ENCODE measurements around the gene VSIG10.
"Not testable (repeated sequence)": the region's sequence is repeated elsewhere in the genome, so short reads cannot be mapped to it uniquely, and the experiment has no call there.

VSIG10 gene

DNA sequence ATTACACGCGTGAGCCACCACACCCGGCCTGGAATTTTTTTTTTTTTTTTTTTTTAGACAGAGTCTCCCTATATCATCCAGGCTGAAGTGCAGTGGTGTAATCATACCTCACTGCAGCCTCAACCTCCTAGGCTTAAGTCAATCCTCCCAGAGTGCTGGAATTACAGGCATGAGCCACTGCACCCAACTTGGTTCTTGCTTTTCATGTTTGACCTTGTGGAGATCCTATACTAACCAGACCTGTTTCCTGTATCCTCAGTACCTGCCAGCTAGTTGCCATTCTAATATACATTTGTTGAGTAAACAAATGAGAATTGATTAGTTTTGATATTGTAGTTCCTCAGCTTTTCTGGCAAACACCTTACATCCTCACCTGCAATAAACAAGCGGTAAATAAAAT is 3.2 kb upstream of the VSIG10 start:
- no peak for DNase-seq

DNA sequence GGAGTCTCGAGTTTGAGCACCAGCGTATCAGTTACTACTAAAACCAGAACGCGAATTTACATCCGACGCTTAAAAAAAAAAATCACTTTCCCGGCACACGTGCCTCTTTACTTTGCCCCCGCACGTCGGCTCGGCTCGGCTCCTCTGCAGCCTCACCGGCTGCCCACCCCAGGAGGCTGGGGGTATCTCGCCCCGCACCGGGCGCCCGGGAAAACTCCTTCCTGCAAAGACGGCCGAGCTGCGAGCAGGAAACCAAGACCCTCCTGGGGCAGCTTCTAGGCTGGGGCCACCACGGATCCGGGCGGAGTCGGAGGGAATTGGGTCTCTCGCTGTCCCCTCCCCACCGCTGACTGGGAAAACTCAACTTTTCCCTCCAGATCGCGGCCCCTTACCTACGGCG is 610 bp downstream of the VSIG10 start:
- no peak for DNase-seq

DNA sequence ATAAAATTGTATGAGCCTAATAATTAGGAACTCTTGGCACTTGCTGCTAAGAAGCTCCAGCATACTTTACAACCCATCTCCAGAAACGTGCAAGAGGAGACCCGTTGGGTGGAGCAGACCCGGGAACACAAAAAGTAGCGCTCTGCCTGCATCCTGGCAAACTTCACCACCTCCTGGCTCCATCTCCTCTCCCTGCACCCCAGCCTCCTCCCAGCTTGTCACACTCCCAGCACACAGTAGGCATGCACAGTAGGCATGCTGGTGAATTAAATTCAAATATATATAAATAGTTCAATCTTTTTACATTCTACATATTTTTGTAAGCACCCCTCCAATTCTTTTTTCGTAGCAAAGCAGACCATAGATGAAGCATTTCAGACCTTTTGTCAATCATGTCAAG is 1.2 kb downstream of the VSIG10 start:
- DNase-seq = no peak

DNA sequence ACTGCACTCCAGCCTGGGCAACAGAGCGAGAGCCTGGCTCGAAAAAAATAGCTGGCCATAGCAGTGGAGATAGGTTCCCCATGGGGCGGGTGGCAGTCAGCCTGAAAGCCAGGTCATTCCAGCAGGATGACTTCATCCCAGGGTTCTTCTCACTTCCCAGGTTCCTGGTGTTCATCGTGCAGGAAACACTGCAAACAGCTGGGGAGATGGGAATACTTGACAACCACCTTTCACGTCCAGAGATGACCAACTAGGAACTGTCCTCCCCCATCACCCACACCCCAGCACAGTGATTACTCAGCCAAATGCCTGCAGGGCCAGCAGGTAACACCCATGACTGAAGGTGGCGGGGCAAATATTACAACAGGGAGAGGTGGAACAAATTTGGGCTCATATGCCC is 1.7 kb downstream of the VSIG10 start:
- no peak for DNase-seq

DNA sequence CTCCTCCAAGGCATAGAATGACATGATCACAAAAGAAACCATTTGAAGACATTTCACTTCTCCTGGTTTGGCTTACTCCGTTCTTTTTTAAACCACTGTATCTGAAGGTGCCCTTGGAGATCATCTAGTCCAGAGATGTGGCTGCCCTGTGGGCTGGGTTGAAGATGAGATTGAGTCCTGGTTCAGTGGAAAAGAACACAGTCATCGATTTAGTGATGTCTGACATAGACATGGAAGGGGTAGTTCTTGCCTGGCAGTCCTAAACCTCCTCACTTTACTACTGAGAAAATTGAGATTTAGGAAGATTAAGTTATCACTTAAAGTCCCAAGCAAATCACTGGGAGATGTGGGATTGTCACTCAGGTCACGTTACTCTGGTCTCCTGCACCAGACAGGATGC is 2.8 kb downstream of the VSIG10 start:
- no peak for DNase-seq

DNA sequence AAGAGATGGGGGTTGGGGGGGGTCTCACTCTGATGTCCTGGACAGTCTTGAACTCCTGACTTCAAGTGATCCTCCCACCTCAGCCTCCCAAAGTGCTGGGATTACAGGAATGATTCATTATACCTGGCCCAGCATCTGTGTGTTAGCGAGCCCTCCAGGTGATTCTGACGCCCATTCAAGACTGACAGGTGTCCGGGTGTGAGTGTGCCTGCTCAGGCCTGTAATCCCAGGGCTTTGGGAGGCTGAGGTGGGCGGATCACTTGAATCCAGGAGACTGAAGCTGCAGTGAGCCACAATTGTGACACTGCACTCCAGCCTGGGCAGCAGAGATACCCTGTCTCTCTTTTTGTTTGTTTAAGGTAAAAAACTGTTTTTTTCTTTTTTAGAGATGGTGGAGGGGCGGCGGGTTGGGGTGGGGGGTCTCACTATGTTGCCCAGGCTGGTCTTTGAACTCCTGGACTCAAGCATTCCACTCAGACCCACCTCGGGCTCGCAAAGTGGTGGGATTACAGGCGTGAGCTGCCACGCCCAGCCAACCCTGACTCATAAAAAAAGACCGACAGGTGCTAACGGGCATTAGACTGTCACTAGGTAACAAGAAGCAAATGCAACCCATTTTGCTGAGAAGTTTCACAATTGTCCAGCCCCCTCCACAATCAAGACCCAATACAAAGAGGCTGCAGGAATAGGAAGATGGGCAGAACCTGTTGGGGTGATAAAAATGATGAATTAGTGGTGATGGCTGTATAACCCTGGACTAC is 4.7 kb downstream of the VSIG10 start:
- DNase-seq = no peak

DNA sequence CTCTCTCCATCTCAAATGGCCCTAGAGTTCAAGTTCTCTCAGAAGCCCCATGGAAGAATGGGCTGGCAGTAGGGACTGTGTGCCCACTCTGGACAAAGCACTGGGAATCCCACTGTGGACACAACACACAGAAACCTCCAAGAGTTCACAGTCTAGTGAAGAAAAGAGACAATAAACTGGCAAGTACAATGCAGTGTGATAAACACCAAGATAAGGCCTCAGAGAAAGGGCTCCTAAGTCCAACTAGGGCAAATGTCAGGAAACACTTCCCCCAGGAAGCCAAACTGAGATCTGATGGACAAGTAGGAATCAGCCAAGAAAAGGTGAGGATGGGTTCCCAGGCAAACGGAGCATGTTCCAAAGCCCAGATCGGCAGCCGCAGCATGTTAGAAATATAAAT is 5.4 kb downstream of the VSIG10 start:
- DNase-seq = no peak

DNA sequence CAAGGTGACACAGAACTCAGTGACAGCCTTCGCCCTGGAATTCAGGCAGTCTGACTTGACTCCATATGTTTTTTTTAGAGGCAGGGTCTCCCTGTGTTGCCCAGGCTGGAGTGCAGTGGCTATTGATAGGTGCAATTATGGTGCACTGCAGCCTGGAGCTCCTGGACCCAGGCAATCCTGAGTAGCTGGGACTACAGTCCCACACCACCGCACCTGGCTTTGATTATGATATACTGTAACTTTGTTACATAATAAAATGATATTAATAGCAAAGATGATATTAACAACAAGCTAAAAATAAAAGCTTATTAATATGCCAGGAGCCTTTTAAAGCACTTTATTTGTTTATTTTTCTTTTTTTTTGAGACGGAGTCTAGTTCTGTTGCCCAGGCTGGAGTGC is 9.8 kb downstream of the VSIG10 start:
- no peak for DNase-seq

DNA sequence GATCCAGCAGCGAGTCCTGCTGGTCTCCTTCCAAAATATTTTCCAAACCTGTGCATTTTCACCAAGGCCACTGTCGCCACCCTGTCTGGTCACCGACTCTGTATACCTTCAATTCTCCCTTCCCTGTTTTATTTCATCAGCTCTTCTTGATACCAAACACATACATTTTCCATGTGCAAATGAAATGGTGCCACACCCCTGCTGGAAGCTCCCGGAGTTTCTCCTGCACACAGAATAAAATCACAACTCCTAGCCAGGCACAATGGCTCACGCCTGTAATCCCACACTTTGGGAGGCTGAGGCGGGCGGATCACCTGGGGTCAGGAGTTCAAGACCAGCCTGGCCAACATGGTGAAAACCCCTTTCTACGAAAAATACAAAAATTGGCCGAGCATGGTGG is 14.0 kb downstream of the VSIG10 start:
- DNase-seq = no peak

DNA sequence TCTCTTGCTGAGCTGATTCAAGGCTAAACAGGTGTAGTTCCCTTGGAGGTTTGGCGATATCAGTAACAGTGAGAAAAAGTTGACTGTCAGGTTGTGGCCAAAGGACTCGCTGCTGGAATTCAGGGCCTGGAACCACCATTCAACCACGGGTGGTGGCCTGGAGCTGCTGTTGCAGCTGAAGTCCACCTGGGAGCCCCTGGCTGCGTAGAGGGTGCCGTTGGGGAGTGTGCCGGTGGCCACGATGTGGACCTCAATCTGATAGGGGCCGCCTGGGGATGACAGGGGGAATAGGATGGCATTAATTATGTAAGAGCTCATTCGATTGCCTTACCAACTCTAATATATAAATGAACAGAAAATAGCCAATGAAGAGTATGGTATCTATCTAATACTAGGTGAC is 21.6 kb downstream of the VSIG10 start:
- no peak for DNase-seq

DNA sequence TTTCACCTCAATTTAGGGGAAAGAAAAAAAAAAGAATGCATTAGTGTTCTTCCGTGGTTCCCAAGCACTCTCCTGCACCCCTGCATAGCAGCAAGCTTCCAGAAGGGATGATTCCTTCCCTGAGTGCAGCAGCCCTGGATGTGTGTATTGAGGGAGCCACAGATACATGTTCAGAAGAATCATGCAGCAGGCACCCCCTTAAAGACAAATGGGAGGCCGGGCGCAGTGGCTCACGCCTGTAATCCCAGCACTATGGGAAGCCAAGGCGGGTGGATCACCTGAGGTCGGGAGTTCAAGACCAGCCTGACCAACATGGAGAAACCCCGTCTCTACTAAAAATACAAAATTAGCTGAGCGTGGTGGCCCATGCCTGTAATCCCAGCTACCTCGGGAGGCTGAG is 22.3 kb downstream of the VSIG10 start:
- DNase-seq = not testable (repeated sequence)

DNA sequence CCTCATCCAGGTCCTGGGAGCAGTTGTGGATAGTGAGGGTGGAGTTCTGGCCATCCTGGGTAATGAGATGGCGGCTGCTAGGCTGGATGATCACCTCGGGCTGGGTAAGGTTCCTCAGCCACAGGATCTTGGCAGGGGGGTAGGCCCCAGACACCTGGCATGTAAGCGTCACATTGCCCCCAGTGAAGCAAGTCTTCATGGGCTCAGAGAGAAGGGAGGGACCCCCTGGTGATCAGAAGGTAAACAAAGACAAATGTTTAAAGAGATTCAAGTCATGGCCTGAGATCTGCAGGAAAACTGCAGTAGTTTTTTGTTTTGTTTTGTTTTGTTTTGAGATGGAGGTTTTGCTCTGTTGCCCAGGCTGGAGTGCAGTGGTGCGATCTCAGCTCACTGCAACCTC is 30.0 kb downstream of the VSIG10 start:
- DNase-seq = no peak

DNA sequence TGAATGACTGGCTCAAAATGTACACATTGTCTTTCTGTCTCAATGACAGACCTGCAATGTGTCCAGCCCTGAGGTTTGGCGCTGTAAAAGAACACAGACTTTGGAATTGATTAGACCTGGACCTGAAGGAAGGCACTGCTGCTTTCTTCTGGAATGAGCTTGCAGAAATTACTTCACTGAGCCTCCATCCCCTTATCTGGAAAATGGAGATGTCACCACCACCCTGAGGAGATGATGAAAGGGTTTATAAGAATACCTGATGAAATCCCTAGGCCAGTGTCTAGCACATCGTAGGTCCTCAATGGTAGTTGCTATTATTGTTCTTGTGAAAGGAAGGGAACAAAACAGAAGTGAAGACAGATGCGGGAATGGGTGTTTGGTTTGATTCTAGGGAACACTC is 33.2 kb downstream of the VSIG10 start:
- no peak for DNase-seq

DNA sequence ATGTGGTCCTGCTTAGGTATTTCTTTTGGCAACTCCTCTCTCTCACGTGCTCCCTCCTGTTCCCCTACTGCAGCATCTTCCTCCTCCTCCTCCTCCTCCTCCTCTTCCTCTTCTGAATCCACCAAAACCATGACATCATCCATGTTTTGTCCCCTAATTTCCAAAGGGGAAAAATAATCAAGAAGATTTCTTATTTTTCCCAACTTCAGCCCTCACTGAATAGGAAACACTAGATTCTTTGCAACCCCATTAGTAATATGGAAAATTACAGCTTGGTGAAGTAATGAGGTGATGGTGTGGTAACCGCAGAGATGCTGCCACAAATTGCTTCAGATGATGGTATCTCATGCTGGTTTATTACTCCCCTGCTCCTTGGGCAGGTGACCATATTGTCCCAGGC is 35.4 kb downstream of the VSIG10 start:
- no peak for DNase-seq

DNA sequence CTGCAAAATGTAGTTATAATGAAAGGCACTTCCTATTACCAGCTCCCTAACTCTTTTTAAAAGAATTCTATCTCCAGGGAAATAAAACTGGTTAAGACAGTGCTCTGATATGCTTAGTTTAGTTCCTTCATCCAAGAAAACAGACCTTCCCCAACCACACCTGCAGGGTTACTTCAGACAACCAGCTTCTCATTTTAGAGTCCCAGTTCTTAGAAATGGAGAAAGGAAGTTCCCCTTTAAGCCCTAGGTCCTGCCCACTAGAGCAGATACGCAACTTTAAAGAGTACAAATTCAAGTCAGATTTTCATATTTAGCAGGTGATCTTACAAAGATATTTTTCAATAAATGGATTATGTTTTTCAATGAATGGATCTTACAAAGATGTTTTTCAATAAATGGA is 38.4 kb downstream of the VSIG10 start:
- no peak for DNase-seq

DNA sequence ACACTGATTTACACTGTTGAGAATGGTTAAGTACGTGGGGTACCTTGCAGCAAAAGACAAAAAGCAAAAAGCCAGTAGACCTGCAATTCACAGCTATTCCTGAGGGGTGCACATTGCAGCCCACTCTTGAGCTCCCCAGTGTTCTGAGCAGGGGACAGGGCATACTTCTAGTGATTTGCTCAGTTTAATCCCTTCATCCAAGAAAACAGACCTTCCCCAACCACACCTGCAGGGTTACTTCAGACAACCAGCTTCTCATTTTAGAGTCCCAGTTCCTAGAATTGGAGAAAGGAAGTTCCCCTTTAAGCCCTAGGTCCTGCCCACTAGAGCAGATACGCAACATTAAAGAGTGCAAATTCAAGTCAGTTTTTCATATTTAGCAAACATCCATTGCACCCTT is 39.2 kb downstream of the VSIG10 start:
- DNase-seq = no peak

DNA sequence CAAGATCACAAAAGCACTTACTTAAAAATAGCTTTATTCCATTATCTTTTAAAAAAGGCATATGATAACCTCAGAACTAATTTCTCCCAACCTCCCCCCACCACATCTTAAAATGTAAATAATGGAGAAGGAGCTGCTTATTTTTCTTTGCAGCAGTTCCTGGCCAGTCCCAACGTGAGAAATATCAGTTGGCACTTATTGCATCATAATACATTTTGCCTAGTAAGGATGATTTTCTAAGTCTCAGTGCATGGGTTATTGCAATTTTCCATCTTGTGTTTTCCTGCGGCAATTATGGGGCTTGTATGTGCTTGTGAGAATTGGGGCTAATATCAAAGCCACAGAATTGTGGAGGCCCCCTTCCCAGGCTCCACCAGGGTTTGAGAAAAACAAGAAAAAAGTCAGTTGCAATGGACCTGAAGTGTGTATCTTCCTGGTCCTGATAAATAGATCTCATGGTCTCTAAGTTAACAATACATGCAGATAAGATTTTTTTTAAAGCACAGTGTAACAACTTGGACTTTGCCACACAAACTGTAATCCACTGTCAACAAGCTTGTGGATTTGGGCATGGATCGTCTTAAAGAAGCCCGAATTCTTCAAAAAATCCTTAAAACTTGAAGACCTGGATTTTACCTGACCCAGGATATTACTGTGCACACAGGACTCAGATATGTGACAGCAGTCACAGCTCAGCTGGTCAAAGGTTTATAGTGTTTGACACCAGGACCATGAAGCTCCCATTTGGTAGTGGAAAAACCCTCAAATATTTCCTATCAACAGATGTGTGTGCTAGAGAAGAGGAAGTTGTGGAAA is 40.0 kb downstream of the VSIG10 start:
- no peak for DNase-seq

DNA sequence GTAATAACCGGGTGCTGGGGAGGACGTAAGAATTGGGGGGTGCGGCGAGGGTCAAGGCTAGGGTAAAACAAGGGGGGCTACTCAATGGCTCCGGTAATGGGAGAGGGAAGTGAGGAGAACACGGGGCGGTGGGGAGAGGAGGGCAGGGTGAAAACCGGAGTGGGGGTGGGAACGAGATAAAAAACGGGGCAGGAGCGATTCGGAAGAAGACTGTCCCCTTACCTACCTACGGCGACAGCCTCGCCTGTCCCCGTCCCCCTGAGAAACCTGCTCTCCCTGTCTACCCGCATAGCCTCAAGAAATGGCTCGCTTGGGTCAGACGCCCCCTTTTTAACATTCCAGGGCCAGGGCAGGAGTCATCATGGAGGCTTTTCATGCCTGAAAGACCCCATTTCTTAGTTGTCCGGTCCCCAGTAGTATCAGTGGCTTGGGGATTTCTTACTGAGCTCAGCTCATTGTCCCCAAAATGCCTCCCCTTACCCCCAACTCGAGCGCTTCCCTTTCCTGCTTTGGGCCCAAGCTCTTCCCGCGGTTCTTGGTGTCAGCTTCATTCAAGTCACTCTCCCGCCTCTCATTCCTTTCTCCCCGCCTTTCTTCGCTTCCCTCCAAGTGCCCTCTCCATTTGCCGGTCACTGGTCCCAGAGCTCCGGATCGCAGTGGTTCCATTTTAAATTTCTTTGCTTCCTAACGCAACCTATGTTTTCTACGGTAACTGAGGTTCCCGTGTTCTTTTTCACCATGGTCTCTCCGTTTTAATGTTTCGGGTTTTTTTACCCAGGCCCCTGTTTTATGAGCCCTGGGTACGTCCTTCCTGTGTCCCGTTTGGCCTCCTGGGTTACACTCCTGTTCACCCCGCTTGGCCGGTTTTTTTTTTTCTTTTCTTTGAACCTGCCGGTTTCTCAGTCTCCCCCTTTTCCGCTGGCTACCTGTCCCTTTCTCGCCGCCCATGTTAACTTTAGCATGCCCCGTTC is 41.7 kb downstream of the VSIG10 start:
- no peak for DNase-seq

DNA sequence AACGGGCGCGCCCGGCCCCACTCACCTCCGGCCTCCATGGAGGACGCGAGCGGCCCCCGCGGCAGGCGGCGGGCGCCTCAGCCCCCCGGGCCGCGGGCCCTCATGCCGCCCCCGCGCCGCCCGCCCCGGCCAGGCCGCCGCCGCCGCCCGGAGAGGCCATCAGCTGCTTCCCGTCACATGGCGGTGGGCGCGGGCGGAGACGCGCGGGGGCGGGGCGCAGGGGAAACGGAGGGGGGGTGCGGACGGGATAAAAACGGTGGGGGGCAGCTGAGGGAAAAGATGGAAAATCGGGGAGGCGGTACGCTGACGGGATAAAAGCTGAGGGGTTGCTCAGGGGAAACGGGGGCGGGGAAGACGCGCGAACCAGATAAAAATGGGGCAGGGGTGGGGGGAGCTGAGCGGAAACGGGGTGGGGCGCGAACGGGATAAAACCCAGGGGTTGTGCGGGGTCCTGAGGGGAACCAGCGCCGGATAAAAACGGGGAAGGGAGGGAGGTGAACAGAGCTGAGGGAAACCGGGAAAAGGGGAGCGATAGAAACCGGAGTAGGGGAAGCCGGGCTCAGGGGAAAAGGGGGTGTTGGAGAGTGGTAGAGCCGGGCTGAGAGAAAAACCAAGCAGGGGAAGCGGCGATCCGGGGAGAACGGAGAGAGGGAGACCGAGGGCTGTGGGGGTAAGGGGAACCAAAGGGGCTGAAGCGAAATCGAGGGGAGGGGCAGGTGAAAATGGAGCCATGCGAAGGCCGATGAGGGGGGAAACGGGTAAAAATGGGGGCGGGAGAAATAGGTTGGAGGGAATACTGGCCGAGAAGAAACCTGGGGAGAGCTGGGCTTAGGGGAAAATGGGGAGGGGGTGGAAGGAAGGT is 42.6 kb downstream of the VSIG10 start, which contains the start of gene WSB2:
TSS of gene WSB2 (minus strand) at position 169 of the 862 bp plus-strand sequence. CDS start at position 38, 131 bp downstream.
- DNase-seq = peak; percentile 45

DNA sequence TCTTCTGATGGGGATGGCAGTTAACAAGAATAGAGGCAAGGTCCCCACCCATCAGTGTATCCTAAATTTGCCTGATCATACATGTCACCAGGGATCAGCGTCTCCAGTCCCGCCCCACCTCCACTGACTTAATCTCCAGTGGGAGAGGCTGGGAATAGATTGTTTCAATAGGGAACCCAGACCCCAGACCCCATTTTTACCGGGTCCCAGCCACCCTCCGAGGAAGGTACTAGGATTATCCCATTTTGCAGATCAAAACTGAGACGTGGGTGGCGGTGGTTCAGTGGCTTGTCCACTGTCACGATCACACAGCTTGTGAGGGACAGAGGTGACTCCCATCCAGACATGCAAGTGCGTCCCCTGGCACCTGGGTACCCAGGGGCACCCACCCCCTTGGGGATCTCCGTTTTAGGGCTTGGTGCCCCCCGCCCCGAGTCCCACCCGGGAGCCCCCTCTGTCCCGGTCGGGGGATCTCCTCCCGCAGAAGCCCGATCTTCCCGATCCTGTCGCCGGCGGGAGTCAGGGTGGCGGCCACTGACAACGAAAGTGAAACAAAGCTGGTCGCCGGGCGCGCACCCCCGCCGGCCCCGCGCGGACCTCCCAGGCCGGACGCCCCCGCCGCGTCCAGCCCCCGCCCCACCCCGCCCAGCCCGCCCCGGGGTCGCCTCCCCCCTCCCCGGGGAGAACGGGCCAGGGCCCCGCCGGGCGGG is 43.4 kb downstream of the VSIG10 start:
- peak; percentile 11 for DNase-seq

All from effector CD4-positive, alpha-beta T cell (primary cell).